ENCODE measurements around the gene NIF3L1.
A peak's percentile ranks its signal among the peaks of the same experiment; 100 is the strongest.
"Not testable (repeated sequence)": the region's sequence is repeated elsewhere in the genome, so short reads cannot be mapped to it uniquely, and the experiment has no call there.

The NIF3L1 gene

GRCh38 chr2:200877443-200877842 lies 11.7 kb upstream of the NIF3L1 start:
- H3K27ac ChIP-seq = no peak overlapping the region

GRCh38 chr2:200878289-200878880 lies 10.8 kb upstream of the NIF3L1 start:
- Histone ChIP-seq H3K9ac (no peak overlapping the region), H3K27ac (no peak overlapping the region), H3K79me2 (ENCODE audit: insufficient read depth, low read depth) (no peaks in the 10 kb centered on the region), H3K36me3 (ENCODE audit: insufficient read depth) (no peaks in the 10 kb centered on the region), H3K4me1 (ENCODE audit: low read depth, poor library complexity, severe bottlenecking) (no peaks in the 10 kb centered on the region), H2AFZ (ENCODE audit: low read depth) (no peak overlapping the region), H3K27me3 (ENCODE audit: insufficient read depth, low read depth) (no peaks in the 10 kb centered on the region), H4K20me1 (ENCODE audit: insufficient read depth) (no peaks in the 10 kb centered on the region), H3K4me3 (IDR thresholded peaks at IDR 0.05; ENCODE audit: insufficient read depth, low read depth, low read length) (no peak overlapping the region), H3K4me2 (no peak overlapping the region)
- no peak for TF ChIP-seq CTCF (conservative IDR thresholded peaks at IDR 0.05; ENCODE audit: low read depth, low read length)

More at GRCh38 chr2:200877443-200877842, 11.7 kb upstream of the NIF3L1 start:
- H3K79me2 ChIP-seq (ENCODE audit: insufficient read depth, low read depth) = no peaks in the 10 kb centered on the region
- H3K36me3 ChIP-seq (ENCODE audit: insufficient read depth) = no peaks in the 10 kb centered on the region
- H2AFZ ChIP-seq (ENCODE audit: low read depth) = no peak overlapping the region
- H3K27me3 ChIP-seq (ENCODE audit: insufficient read depth, low read depth) = no peaks in the 10 kb centered on the region
- no peak overlapping the region for H3K4me2 ChIP-seq
- H3K4me3 ChIP-seq (IDR thresholded peaks at IDR 0.05; ENCODE audit: insufficient read depth, low read depth, low read length) = no peak overlapping the region
- no peak overlapping the region for H3K9ac ChIP-seq
- no peaks in the 10 kb centered on the region for H4K20me1 ChIP-seq (ENCODE audit: insufficient read depth)
- no peaks in the 10 kb centered on the region for H3K4me1 ChIP-seq (ENCODE audit: low read depth, poor library complexity, severe bottlenecking)
- no peak for TF ChIP-seq CTCF (conservative IDR thresholded peaks at IDR 0.05; ENCODE audit: low read depth, low read length)

- H3K4me3 ChIP-seq (IDR thresholded peaks at IDR 0.05; ENCODE audit: insufficient read depth, low read depth, low read length); H2AFZ ChIP-seq (ENCODE audit: low read depth); H4K20me1 ChIP-seq (ENCODE audit: insufficient read depth); H3K36me3 ChIP-seq (ENCODE audit: insufficient read depth); H3K27ac ChIP-seq; H3K79me2 ChIP-seq (ENCODE audit: insufficient read depth, low read depth); H3K4me1 ChIP-seq (ENCODE audit: low read depth, poor library complexity, severe bottlenecking); H3K27me3 ChIP-seq (ENCODE audit: insufficient read depth, low read depth); H3K9ac ChIP-seq; H3K4me2 ChIP-seq: not testable (repeated sequence)
Observed at GRCh38 chr2:200881715-200882249, 7.4 kb upstream of the NIF3L1 start.

GRCh38 chr2:200899482-200899881 lies 10.3 kb downstream of the NIF3L1 start:
- Histone ChIP-seq H3K27me3 (ENCODE audit: insufficient read depth, low read depth) (no peaks in the 10 kb centered on the region), H3K79me2 (ENCODE audit: insufficient read depth, low read depth) (no peaks in the 10 kb centered on the region; the same call in 1 of the 2 replicates), H3K4me3 (IDR thresholded peaks at IDR 0.05; ENCODE audit: insufficient read depth, low read depth, low read length) (no peak overlapping the region), H3K4me1 (ENCODE audit: low read depth, poor library complexity, severe bottlenecking) (peaks cover 5% of the 10 kb centered on the region), H3K4me2 (no peak overlapping the region), H2AFZ (ENCODE audit: low read depth) (no peak overlapping the region), H3K27ac (no peak overlapping the region), H3K9ac (no peak overlapping the region), H3K36me3 (ENCODE audit: insufficient read depth) (peaks cover 4% of the 10 kb centered on the region; the same call in 1 of the 2 replicates), H4K20me1 (ENCODE audit: insufficient read depth) (no peaks in the 10 kb centered on the region)
- no peak for TF ChIP-seq CTCF (conservative IDR thresholded peaks at IDR 0.05; ENCODE audit: low read depth, low read length)

GRCh38 chr2:200901459-200902072 lies 12.4 kb downstream of the NIF3L1 start:
- H3K4me3 ChIP-seq (IDR thresholded peaks at IDR 0.05; ENCODE audit: insufficient read depth, low read depth, low read length) = no peak overlapping the region
- no peak overlapping the region for H3K9ac ChIP-seq
- peaks cover 5% of the 10 kb centered on the region for H3K4me1 ChIP-seq (ENCODE audit: low read depth, poor library complexity, severe bottlenecking)
- no peak overlapping the region for H3K4me2 ChIP-seq
- H2AFZ ChIP-seq (ENCODE audit: low read depth) = no peak overlapping the region
- H3K79me2 ChIP-seq (ENCODE audit: insufficient read depth, low read depth) = no peaks in the 10 kb centered on the region; the same call in 1 of the 2 replicates
- H4K20me1 ChIP-seq (ENCODE audit: insufficient read depth) = no peaks in the 10 kb centered on the region
- no peak overlapping the region; the same call in 1 of the 2 replicates for H3K27ac ChIP-seq
- TF ChIP-seq CTCF (conservative IDR thresholded peaks at IDR 0.05; ENCODE audit: low read depth, low read length) = peak; percentile 86
- no peaks in the 10 kb centered on the region for H3K27me3 ChIP-seq (ENCODE audit: insufficient read depth, low read depth)
- H3K36me3 ChIP-seq (ENCODE audit: insufficient read depth) = no peaks in the 10 kb centered on the region; the same call in 1 of the 2 replicates

Measured in KMS-11 (cell line).